Measurements from ENCODE around the gene NUDT3.
A peak's percentile ranks its signal among the peaks of the same experiment; 100 is the strongest.
"Not testable (repeated sequence)": the region's sequence is repeated elsewhere in the genome, so short reads cannot be mapped to it uniquely, and the experiment has no call there.

NUDT3 gene

DNA sequence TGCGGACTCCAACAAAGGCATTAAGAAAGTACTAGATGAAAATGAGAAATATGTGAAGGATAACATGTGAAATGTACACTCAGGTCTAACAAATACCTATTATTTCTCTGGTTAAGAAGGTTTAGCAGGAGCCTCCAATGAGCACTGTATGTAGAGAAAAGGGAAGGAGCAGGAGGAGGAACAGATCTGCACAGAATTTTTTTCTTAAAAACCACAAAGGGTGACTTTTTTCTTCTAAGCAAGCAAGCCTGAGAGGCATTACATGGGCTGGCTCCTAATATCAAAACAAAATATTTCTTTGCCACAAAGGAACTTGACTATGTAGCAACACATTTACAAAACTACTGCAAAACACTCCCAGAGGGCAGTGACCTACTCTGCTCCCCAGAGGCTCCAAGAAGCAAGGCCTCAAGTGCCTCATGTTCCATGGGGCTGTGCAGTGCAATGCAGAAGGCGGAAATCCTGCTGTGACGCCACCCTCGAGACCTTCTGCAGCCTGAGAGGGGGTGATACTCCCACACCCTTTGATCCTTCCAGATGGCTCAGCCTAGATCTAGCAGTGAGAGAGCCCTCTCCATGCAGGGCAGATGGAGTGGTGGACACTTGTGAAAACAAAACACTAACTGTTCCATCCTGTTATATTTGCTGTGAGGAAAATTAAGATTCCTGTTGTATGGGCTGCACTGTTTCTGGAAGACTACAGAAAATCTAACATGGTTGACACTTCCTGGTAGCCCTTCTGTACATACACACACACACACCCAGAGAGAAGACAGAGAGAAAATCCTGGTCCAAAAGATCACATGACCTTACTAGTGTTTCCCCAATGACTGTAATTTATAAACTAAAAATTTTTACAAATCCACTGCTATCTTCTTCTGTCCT lies 107.7 kb downstream of the NUDT3 start:
- peak; percentile 67 for DNase-seq

DNA sequence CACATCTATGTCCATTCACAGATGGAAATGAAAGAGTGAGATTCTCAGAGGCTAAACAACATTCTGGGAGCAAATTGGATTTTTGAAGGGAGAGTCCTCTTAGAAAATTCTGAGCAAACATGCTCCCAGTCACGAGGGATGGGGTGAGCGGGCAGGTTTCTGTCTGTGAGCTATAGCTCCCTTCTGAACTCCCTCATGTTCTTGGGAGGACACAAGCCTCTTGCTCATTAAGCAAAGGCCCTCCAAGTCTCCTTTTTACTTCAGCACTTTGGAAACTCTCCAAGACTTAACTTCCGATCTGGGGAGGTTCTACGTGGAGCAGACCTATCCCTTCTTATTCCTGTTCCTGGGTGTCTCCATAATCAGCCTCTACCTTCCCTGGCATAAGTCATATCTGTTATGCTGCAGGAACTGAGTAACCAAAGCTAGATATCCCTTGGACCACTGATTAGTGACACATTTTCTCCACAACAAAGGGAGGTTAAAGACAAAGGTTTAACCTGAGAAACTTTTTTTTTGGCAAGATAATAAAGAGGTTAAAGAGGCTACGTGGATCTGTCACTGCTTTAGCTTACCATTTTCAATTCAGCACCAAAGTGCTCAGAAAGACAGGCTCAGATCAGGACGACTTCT lies 110.7 kb downstream of the NUDT3 start:
- DNase-seq = no peak

GRCh38 chr6:34280216-34280615 lies 112.3 kb downstream of the NUDT3 start:
- DNase-seq = no peak

DNA sequence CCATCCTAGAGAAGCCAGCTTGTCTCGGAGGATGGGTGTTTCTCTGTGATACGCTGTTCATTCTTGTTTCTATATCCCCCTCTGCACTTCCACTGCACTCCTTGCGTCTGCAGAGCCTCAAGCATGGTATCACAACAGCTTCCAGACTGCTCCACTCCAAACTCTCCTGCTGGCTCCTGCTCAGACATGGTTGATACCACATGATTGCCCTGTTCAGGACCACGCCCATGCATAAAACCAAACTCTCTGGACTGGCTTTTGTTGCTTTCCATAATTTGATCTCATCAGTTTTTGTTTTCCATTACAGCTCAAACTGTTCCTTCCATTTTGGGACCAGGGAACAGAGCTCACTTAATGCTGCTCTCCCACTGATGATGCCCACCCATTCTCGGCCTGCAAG lies 113.6 kb downstream of the NUDT3 start:
- no peak for DNase-seq

GRCh38 chr6:34277763-34278112 lies 114.7 kb downstream of the NUDT3 start:
- DNase-seq = no peak

DNA sequence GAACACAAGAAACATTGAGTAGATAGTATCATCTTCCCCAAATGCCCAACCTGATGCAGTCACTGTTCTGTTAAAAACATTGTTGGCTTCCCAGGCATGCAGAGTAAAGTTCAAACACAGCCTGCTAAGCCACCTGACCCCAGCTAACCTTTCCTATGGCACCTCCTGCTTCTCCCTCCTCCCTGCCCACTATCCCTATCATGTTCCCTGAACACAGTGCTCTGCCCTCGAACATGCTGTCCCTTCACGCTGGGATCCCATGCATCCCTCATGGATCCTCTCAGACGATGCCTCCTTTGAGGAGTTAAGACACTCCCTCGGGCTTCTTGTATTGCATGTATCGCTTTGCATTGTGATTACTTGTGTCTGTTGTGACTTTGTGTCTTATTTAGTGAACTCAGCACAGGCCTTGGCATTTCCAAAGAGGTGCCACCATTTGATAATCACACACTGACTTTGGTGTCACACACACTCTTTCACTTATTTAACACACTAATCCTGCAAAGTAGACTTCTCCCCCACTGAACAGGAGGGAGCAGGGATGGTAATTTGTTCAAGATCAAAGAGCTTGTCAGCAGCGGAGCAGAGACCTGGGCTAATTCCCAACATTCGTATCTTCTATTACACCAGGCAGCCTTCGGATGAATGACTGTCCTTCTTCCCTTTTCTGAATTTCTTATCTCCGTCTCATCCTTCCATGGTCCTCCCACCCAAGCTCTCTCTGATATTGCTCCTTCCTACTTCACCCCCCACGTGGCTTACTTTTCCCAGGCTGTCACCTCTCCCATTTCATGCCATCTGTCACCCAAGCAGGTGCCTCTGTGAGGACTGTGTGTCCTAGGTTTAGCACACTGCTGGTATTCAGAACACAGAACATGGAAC lies 115.3 kb downstream of the NUDT3 start:
- DNase-seq = no peak

DNA sequence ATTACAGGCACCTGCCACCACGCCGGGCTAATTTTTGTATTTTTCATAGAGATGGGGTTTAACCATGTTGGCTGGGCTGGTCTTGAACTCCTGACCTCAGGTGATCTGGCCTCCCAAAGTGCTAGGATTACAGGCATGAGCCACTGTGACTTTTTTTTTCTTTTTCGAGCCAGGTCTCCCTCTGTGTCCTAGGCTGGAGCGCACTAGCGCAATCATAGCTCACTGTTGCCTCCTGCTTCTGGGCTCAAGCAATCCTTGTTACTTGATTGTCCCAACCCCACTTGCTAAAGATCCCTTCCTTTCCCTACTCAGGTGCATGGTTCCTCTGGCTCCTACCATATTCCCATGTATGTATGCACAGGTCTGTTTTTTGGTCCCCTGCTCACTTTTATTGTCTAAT lies 116.3 kb downstream of the NUDT3 start:
- DNase-seq = no peak

- DNase-seq = no peak
These were observed 117.2 kb downstream of the NUDT3 start for GRCh38 chr6:34275128-34275804.

- no peak for DNase-seq
These were observed 118.3 kb downstream of the NUDT3 start for GRCh38 chr6:34274129-34274528.

DNA sequence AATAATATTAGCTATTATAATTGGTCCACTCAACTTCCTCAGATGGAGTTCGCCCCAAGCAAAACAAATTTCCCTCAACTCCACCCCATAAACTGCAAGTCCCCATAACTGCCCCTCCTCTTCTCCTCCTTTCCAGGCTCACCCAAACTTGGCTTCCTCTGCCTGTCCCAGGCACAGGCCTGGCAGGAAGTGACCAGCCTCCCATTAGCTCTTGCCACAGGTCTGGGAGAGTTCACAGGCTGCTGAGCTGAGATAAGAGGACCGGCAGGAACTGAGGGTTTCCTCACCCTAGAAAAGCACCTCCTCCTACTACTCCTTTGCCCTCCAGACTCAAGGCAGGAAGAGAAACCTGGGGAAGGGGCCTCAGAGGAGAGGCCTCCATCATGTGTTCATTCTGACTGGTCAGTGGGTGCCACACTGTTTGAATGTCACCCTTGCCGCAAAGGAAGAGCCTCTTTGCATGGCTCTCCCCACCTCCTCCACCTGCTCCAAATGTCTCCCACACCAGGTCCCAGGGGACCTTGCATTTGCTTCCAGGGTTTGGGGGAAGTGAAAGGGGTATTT lies 119.1 kb downstream of the NUDT3 start:
- no peak for DNase-seq

- DNase-seq = no peak
These were observed 120.2 kb downstream of the NUDT3 start for GRCh38 chr6:34272013-34272926.

- DNase-seq = not testable (repeated sequence)
These were observed 122.7 kb downstream of the NUDT3 start for GRCh38 chr6:34269658-34270341.

GRCh38 chr6:34269132-34269531 lies 123.3 kb downstream of the NUDT3 start:
- not testable (repeated sequence) for DNase-seq

- DNase-seq = no peak
These were observed 124.7 kb downstream of the NUDT3 start for GRCh38 chr6:34267746-34268145.

GRCh38 chr6:34263484-34263883 lies 129.0 kb downstream of the NUDT3 start:
- not testable (repeated sequence) for DNase-seq

DNA sequence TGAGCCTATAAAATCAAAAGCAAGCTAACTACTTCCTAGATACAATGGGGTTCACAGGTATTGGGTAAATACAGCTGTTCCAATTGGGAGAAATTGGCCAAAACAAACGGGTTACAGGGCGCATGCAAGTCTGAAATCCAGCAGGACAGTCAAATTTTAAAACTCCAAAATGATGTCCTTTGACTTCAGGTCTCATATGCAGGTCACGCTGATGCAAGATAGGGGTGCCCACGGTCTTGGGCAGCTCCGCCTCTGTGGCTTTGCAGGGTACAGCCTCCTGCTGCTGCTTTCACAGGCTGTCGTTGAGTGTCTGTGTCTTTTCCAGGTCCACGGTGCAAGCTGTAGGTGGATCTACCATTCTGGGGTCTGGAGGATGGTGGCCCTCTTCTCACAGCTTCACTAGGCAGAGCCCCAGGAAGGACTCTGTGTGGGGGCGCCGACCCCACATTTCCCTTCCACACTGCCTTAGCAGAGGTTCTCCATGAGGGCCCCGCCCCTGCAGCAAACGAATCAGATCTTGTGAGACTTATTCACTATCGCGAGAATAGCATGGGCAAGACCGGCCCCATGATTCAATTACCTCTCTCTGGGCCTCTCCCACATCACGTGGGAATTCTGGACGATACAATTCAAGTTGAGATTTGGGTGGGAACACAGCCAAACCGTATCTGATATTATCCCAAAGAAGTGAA lies 131.7 kb downstream of the NUDT3 start:
- DNase-seq = no peak

DNA sequence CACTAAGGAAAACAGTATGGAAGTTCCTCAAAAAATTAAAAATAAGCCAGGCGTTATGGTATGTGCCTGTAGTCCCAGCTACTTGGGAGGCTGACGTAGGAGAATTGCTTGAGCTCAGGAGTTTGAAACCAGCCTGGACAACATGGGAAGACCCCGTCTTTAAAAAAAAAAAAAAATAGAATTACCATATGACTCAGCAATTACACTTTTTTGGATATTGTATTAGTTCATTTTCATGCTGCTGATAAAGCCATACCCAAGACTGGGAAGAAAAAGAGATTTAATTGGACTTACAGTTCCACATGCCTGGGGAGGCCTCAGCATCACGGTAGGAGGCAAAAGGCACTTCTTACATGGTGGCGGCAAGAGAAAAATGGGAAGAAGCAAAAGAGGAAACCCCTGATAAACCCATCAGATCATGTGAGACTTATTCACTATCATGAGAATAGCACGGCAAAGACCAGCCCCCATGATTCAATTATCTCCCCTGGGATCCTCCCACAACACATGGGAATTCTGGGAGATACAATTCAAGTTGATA lies 132.9 kb downstream of the NUDT3 start:
- DNase-seq = no peak

GRCh38 chr6:34252395-34252794 lies 140.1 kb downstream of the NUDT3 start:
- not testable (repeated sequence) for DNase-seq

GRCh38 chr6:34249469-34250261 lies 142.8 kb downstream of the NUDT3 start:
- DNase-seq = no peak

Data from KG1 (cell line).